Epithelial cell of prostate (primary cell): ENCODE measurements around the gene GLIS1.

ENCODE experiments used
- DNase-seq: peaks from one replicate; pipeline ENCODE4 v3.0.0-alpha.2; 2011; ENCODE audit warnings: low read depth, low spot score
- H3K27ac ChIP-seq: fragments of 450-650 bp; 2 replicates; pipeline ENCODE4 v1.5.1; 2017; ENCODE audit warnings: mild to moderate bottlenecking

Gene GLIS1

GRCh38 chr1:53737648-53738204 lies 1.2 kb downstream of the GLIS1 start:
- DNase-seq, result no peak
- no peak overlapping the region for H3K27ac ChIP-seq

- no peak overlapping the region for H3K27ac ChIP-seq
- no peak for DNase-seq
Observed at GRCh38 chr1:53736290-53736689, 2.7 kb downstream of the GLIS1 start.

- H3K27ac ChIP-seq, result no peak overlapping the region
- DNase-seq, result no peak
Observed at GRCh38 chr1:53735681-53736080, 3.3 kb downstream of the GLIS1 start.

- no peak overlapping the region for H3K27ac ChIP-seq
- DNase-seq, result no peak
Observed at GRCh38 chr1:53735261-53735660, 3.7 kb downstream of the GLIS1 start.

- DNase-seq, result peak; percentile 40
- no peak overlapping the region for H3K27ac ChIP-seq
Observed at GRCh38 chr1:53734650-53735211, 4.2 kb downstream of the GLIS1 start.

- DNase-seq, result no peak
- no peak overlapping the region for H3K27ac ChIP-seq
Observed at GRCh38 chr1:53733975-53734649, 4.9 kb downstream of the GLIS1 start.

- H3K27ac ChIP-seq, result no peak overlapping the region
- DNase-seq, result no peak
Observed at GRCh38 chr1:53733447-53733931, 5.5 kb downstream of the GLIS1 start.

GRCh38 chr1:53732912-53733317 lies 6.0 kb downstream of the GLIS1 start:
- no peak for DNase-seq

GRCh38 chr1:53732409-53732808 lies 6.6 kb downstream of the GLIS1 start:
- no peak overlapping the region for H3K27ac ChIP-seq
- DNase-seq, result no peak

More at GRCh38 chr1:53732912-53733317, 6.0 kb downstream of the GLIS1 start:
- no peak overlapping the region for H3K27ac ChIP-seq

GRCh38 chr1:53731779-53732305 lies 7.1 kb downstream of the GLIS1 start:
- no peak for DNase-seq
- no peak overlapping the region for H3K27ac ChIP-seq

- no peak for DNase-seq
- H3K27ac ChIP-seq, result no peak overlapping the region
Observed at GRCh38 chr1:53731043-53731600, 7.8 kb downstream of the GLIS1 start.

GRCh38 chr1:53730224-53730865 lies 8.6 kb downstream of the GLIS1 start:
- no peak overlapping the region for H3K27ac ChIP-seq
- no peak for DNase-seq

GRCh38 chr1:53729456-53730223 lies 9.3 kb downstream of the GLIS1 start:
- no peak overlapping the region for H3K27ac ChIP-seq
- no peak for DNase-seq

GRCh38 chr1:53728702-53729455 lies 10.1 kb downstream of the GLIS1 start:
- H3K27ac ChIP-seq, result no peak overlapping the region
- DNase-seq, result no peak

GRCh38 chr1:53728196-53728595 lies 10.8 kb downstream of the GLIS1 start:
- no peak overlapping the region for H3K27ac ChIP-seq
- no peak for DNase-seq

- DNase-seq, result no peak
- H3K27ac ChIP-seq, result no peak overlapping the region
Observed at GRCh38 chr1:53727461-53728092, 11.4 kb downstream of the GLIS1 start.

GRCh38 chr1:53726009-53726600 lies 12.9 kb downstream of the GLIS1 start:
- no peak for DNase-seq
- H3K27ac ChIP-seq, result no peak overlapping the region

GRCh38 chr1:53725238-53725689 lies 13.7 kb downstream of the GLIS1 start:
- DNase-seq, result no peak

More at GRCh38 chr1:53725238-53725689, 13.7 kb downstream of the GLIS1 start:
- H3K27ac ChIP-seq, result no peak overlapping the region
